HFF-Myc (cell line): ENCODE results near the gene RNF180.

Source experiments
- DNase-seq: peaks from one replicate; pipeline ENCODE4 v3.0.0-alpha.2; 2011; ENCODE audit warnings: low read depth; ENCODE audit errors: extremely low read depth
- H3K4me3 ChIP-seq: replicated peaks from 2 replicates; pipeline ENCODE4 v1.5.1; 2011; ENCODE audit warnings: low read depth, mild to moderate bottlenecking, control low read depth, low read length
- CTCF ChIP-seq: IDR thresholded peaks from 2 replicates; pipeline ENCODE4 v1.5.1; 2012; ENCODE audit warnings: mild to moderate bottlenecking, low read depth, low read length, control low read depth; ENCODE audit errors: missing control alignments

The RNF180 gene

DNA sequence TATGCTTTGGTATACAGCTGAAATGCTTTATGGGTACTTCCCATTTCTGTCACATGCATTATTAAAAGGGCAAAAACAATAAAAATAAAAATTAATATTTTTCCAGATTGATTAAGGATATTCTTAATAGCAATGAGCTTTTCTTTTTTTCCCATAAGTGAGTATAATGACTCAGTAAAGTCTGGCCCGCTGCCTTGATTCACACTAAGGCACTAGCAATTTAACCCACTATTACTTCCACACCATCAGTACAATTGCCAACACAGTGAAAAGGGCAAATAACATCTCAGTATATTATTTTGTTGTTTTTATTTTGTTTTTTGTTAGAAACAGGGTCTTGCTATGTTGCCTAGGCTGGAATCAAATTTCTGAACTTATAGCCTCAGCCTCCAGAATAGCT lies 150.1 kb downstream of the RNF180 start:
- no peak for TF ChIP-seq CTCF
- DNase-seq = no peak
- H3K4me3 ChIP-seq = no peak overlapping the region

GRCh38 chr5:64318175-64318574 lies 152.5 kb downstream of the RNF180 start:
- no peak for TF ChIP-seq CTCF
- H3K4me3 ChIP-seq = no peak overlapping the region
- DNase-seq = no peak

DNA sequence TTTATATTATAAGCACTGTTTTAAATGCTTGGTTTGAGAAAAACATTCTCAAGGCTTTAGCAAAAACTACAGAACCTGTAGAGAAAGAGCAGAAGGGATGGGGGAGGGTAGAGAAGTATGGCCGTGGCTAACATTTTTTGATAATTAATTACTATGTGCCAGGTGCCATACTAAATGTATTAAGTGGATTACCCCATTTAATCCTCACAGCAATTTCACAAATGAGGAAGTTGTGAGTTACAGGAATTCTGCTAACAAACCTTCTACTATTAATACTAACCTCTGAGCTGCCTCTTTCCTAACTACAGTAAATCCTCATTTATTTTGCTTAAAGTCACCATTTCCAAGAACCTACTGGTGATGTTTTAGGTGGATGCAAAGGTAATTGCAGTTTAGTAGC lies 157.9 kb downstream of the RNF180 start:
- TF ChIP-seq CTCF = no peak
- DNase-seq = no peak
- H3K4me3 ChIP-seq = no peak overlapping the region

DNA sequence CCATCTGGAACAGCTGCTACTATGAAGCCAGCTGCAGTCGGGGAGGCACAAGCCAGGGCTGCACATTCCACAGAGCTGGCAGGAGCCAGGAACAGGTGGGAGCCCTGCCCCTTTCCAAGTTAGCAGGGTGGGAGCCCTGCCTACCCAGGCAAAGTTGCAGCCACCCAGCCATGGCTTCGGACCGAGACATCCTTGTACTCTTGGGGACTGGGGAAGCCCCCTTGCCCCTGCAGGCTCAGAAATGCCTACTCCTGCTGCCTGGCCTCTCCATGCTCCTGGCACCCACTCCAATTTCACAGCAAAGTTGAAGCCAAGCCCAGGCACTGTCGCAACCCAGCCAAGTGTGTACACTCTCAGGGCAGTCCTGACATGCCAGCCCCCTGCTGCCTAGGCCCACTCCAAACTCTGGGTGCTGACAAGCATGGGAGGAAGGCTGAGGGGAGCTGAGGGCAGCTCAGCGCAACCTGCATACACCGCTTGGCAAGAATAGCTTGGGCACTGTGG lies 165.1 kb downstream of the RNF180 start:
- no peak overlapping the region for H3K4me3 ChIP-seq
- TF ChIP-seq CTCF = no peak
- DNase-seq = no peak

GRCh38 chr5:64331597-64332277 lies 166.1 kb downstream of the RNF180 start:
- TF ChIP-seq CTCF = no peak
- H3K4me3 ChIP-seq = no peak overlapping the region
- DNase-seq = no peak

DNA sequence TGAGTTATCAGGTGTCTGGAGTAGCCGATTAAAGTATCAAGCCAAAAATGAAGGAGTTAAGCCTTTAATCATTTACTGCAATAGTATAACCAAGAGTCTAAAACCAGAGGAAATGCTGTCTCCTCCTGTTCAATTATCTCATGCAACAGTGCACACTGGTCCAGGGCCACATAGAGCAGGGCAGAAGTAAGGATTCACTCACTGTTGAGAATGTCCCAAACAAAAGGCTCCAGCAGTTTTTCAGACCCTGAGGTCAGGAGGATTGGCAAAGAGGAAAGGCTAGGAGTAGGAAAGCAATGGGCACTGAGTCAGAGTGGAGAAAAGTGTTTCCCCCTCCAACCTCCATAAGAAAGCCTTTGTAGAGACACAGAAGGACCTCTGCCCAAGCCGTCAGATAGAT lies 168.2 kb downstream of the RNF180 start:
- no peak for TF ChIP-seq CTCF
- no peak overlapping the region for H3K4me3 ChIP-seq
- no peak for DNase-seq

GRCh38 chr5:64339769-64340168 lies 174.1 kb downstream of the RNF180 start:
- DNase-seq = no peak
- no peak overlapping the region for H3K4me3 ChIP-seq
- TF ChIP-seq CTCF = no peak
